HepG2 (cell line): ENCODE measurements around the gene PRR36. TPM values are rescaled to one million over a fixed set of nuclear protein-coding genes. Genes with fewer than 3 reads are reported as not detected.

Experiments used
- ASH2L ChIP-seq: fragments of 300-600, 200-600 bp; sonication (generic); IDR thresholded peaks from 2 replicates; pipeline ENCODE4 v1.7.0; 2017; ENCODE audit warnings: low read depth, mild to moderate bottlenecking, moderate library complexity, mixed read lengths, low read length; ENCODE audit not compliant: insufficient read length
- DRAP1 ChIP-seq: IDR thresholded peaks from 2 replicates; pipeline ENCODE4 v1.6.1; 2016; ENCODE audit warnings: missing genetic modification reagents, missing compliant biosample characterization
- FIP1L1 ChIP-seq: fragments of 200-400 bp; formaldehyde crosslinking; IDR thresholded peaks from 2 replicates; pipeline ENCODE4 v1.6.1; 2018; ENCODE audit warnings: low read depth, mild to moderate bottlenecking, low read length, moderate library complexity, borderline replicate concordance; ENCODE audit not compliant: insufficient read depth
- FOXJ3 ChIP-seq: sonication (generic); formaldehyde crosslinking; IDR thresholded peaks from 2 replicates; pipeline ENCODE4 v1.4.0; 2020; ENCODE audit warnings: missing genetic modification reagents, mild to moderate bottlenecking, borderline replicate concordance
- FOXK2 ChIP-seq: fragments of 450-650 bp; IDR thresholded peaks from 2 replicates; pipeline ENCODE4 v1.6.1; 2016
- HNRNPH1 ChIP-seq: fragments of 200-400 bp; formaldehyde crosslinking; optimal IDR thresholded peaks from 2 replicates; pipeline ENCODE3; 2017; ENCODE audit warnings: mild to moderate bottlenecking, low read depth, low read length
- MLXIP ChIP-seq: sonication (generic); formaldehyde crosslinking; IDR thresholded peaks from 2 replicates; pipeline ENCODE4 v1.9.0; 2021; ENCODE audit warnings: missing genetic modification reagents, borderline replicate concordance
- PRMT3 ChIP-seq: sonication (generic); formaldehyde crosslinking; IDR thresholded peaks from 2 replicates; pipeline ENCODE4 v1.8.1; 2022; ENCODE audit warnings: low read depth, mild to moderate bottlenecking, moderate library complexity, missing genetic modification reagents, borderline replicate concordance
- TRIM24 ChIP-seq: sonication (generic); formaldehyde crosslinking; IDR thresholded peaks from 2 replicates; pipeline ENCODE4 v1.8.0; 2022; ENCODE audit warnings: mild to moderate bottlenecking, missing genetic modification reagents
- ZBTB2 ChIP-seq: sonication (generic); formaldehyde crosslinking; IDR thresholded peaks from 2 replicates; pipeline ENCODE4 v1.8.0; 2022; ENCODE audit warnings: low read depth, missing genetic modification reagents
- ZMYM4 ChIP-seq: sonication (generic); formaldehyde crosslinking; IDR thresholded peaks from 2 replicates; pipeline ENCODE4 v1.8.1; 2023; ENCODE audit warnings: mild to moderate bottlenecking, missing genetic modification reagents
- ZNF20 ChIP-seq: sonication (generic); formaldehyde crosslinking; IDR thresholded peaks from 2 replicates; pipeline ENCODE4 v1.4.0; 2020; ENCODE audit warnings: mild to moderate bottlenecking, moderate library complexity, missing genetic modification reagents
- polyA plus RNA-seq, 8 experiments: library from polyadenylated mRNA; depleted of rRNA in 3 of 8; stranded (reverse) in 7 of 8; unstranded in 1 of 8; fragments of >200 nt; fragmentation: Illumina TruSeq in 4 of 8; extraction: Trizol in 4 of 8; gene quantifications; 2 replicates each; pipeline versions ENCODE4 v1.2.1 to v1.2.3, GENCODE V29; 2011 to 2016; ENCODE audit warnings: low read depth in 4 of 8, missing spikeins in 1 of 8, mixed read lengths in 1 of 8; ENCODE audit not compliant: insufficient read depth in 1 of 8
- total RNA-seq, 5 experiments: library from RNA; depleted of rRNA; stranded (reverse); fragments of >200 nt; fragmentation: Illumina TruSeq; extraction: Trizol; gene quantifications; 2 replicates each; pipeline ENCODE4 v1.2.3, GENCODE V29; 2016; ENCODE audit warnings: low read depth in 1 of 5
- TF ChIP-seq, protein P1 (sequence below): sonication (generic); formaldehyde crosslinking; IDR thresholded peaks from 2 replicates; pipeline ENCODE4 v1.8.0; 2022; ENCODE audit warnings: missing genetic modification reagents, mild to moderate bottlenecking, inconsistent platforms, borderline replicate concordance
- TF ChIP-seq, protein P2 (sequence below): sonication (generic); formaldehyde crosslinking; IDR thresholded peaks from 2 replicates; pipeline ENCODE4 v1.4.0; 2020; ENCODE audit warnings: mild to moderate bottlenecking, missing genetic modification reagents
- TF ChIP-seq, protein P3 (sequence below): sonication (generic); formaldehyde crosslinking; IDR thresholded peaks from 2 replicates; pipeline ENCODE4 v1.5.0; 2020; ENCODE audit warnings: mild to moderate bottlenecking, missing genetic modification reagents
- TF ChIP-seq, protein P4 (sequence below): sonication (generic); formaldehyde crosslinking; IDR thresholded peaks from 2 replicates; pipeline ENCODE4 v1.8.0; 2023; ENCODE audit warnings: mild to moderate bottlenecking, missing genetic modification reagents

Gene PRR36
- total and polyA plus RNA-seq, 2 of the 13 experiments (the other 11 are each of a cell fraction or from before 2014, with no cell fraction given) = 0.07 to 0.17 TPM

DNA sequence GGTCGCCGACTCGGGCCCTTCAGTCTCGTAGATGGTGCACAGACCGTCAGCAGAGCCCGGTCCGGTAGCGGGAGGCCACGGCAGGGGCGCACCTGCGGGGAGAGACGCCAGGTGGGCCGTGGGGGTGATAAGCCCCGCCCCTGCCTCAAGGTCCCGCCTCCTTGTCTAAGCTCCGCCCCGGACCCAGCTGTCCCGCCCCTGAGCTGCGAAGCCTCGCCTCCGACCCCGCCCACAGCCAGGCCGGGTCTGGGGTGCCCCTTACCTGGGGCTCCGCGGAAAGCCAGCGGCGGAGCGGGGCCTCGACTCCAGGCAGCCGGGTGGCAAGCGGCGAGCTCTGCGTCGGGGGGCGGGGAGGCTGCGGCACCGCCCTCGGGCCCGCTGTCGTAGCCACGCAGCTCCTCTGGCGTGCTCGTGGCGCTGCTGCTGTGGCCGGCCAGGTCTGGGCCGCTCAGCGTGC is 4.7 kb downstream of the PRR36 start (continued):
- TF ChIP-seq ZMYM4 (CRISPR knock-in tag) = no peak
- no peak for TF ChIP-seq ZNF20 (CRISPR knock-in tag)
- no peak for TF ChIP-seq FOXK2
- TF ChIP-seq ZBTB2 = no peak
- peak; percentile 6 for TF ChIP-seq ASH2L
- TF ChIP-seq, protein P1, sequence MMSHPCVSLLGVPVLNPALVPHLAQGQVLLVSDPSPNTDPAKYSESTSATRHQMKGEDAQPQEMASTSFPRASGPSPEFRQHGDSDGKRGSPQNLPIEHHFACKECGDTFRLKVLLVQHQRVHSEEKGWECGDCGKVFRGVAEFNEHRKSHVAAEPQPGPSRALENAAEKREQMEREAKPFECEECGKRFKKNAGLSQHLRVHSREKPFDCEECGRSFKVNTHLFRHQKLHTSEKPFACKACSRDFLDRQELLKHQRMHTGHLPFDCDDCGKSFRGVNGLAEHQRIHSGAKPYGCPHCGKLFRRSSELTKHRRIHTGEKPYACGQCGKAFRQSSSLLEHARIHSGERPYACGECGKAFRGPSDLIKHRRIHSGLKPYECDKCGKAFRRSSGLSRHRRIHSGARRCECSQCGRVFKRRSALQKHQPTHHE (CRISPR knock-in tag) = no peak; the same call in none of the 2 replicates
- no peak for TF ChIP-seq PRMT3 (CRISPR knock-in tag)
- TF ChIP-seq, protein P2, sequence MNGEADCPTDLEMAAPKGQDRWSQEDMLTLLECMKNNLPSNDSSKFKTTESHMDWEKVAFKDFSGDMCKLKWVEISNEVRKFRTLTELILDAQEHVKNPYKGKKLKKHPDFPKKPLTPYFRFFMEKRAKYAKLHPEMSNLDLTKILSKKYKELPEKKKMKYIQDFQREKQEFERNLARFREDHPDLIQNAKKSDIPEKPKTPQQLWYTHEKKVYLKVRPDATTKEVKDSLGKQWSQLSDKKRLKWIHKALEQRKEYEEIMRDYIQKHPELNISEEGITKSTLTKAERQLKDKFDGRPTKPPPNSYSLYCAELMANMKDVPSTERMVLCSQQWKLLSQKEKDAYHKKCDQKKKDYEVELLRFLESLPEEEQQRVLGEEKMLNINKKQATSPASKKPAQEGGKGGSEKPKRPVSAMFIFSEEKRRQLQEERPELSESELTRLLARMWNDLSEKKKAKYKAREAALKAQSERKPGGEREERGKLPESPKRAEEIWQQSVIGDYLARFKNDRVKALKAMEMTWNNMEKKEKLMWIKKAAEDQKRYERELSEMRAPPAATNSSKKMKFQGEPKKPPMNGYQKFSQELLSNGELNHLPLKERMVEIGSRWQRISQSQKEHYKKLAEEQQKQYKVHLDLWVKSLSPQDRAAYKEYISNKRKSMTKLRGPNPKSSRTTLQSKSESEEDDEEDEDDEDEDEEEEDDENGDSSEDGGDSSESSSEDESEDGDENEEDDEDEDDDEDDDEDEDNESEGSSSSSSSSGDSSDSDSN (CRISPR knock-in tag) = 0 out of 2 replicates have a peak, but pooled peaks have one; percentile 2
- no peak for TF ChIP-seq FOXJ3 (CRISPR knock-in tag)
- no peak for TF ChIP-seq FIP1L1
- peak; percentile 44; the same call in 1 of the 2 replicates for TF ChIP-seq DRAP1
- TF ChIP-seq, protein P3, sequence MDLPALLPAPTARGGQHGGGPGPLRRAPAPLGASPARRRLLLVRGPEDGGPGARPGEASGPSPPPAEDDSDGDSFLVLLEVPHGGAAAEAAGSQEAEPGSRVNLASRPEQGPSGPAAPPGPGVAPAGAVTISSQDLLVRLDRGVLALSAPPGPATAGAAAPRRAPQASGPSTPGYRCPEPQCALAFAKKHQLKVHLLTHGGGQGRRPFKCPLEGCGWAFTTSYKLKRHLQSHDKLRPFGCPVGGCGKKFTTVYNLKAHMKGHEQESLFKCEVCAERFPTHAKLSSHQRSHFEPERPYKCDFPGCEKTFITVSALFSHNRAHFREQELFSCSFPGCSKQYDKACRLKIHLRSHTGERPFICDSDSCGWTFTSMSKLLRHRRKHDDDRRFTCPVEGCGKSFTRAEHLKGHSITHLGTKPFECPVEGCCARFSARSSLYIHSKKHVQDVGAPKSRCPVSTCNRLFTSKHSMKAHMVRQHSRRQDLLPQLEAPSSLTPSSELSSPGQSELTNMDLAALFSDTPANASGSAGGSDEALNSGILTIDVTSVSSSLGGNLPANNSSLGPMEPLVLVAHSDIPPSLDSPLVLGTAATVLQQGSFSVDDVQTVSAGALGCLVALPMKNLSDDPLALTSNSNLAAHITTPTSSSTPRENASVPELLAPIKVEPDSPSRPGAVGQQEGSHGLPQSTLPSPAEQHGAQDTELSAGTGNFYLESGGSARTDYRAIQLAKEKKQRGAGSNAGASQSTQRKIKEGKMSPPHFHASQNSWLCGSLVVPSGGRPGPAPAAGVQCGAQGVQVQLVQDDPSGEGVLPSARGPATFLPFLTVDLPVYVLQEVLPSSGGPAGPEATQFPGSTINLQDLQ (CRISPR knock-in tag) = no peak
- no peak for TF ChIP-seq TRIM24
- TF ChIP-seq, protein P4, sequence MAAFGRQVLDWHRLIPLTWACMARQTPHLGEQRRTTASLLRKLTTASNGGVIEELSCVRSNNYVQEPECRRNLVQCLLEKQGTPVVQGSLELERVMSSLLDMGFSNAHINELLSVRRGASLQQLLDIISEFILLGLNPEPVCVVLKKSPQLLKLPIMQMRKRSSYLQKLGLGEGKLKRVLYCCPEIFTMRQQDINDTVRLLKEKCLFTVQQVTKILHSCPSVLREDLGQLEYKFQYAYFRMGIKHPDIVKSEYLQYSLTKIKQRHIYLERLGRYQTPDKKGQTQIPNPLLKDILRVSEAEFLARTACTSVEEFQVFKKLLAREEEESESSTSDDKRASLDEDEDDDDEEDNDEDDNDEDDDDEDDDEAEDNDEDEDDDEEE (CRISPR knock-in tag) = 0 out of 2 replicates have a peak, but pooled peaks have one; percentile 18
- TF ChIP-seq HNRNPH1 = no peak
- no peak for TF ChIP-seq MLXIP (CRISPR knock-in tag)
